Smooth muscle cell (in vitro differentiated cells): ENCODE data around the gene GPM6B. TPM values are rescaled to one million over a fixed set of nuclear protein-coding genes. Genes with fewer than 3 reads are reported as not detected.

ENCODE experiments used
- DNase-seq: peaks from one replicate; lab custom pipeline; 2025; ENCODE audit not compliant: unreplicated experiment; lab: John Stamatoyannopoulos, UW
- H2AFZ ChIP-seq: fragments of 200-600 bp; sonication (generic); 2 replicates; pipeline ENCODE4 v1.6.0; 2016; ENCODE audit warnings: antibody characterized with exemption, low read depth, mild to moderate bottlenecking
- H3F3A ChIP-seq: fragments of 200-600 bp; sonication (generic); 2 replicates; pipeline ENCODE4 v1.6.0; 2017; ENCODE audit warnings: antibody characterized with exemption, low read depth
- H3K27ac ChIP-seq: fragments of 200-600 bp; sonication (generic); 2 replicates; pipeline ENCODE4 v1.5.1; 2016; ENCODE audit warnings: low read depth, mild to moderate bottlenecking
- H3K27me3 ChIP-seq: fragments of 200-600 bp; sonication (generic); 2 replicates; pipeline ENCODE4 v1.6.1; 2016; ENCODE audit warnings: low read depth, mild to moderate bottlenecking
- H3K36me3 ChIP-seq: fragments of 200-600 bp; sonication (generic); 2 replicates; pipeline ENCODE4 v1.5.1; 2016; ENCODE audit warnings: low read depth
- H3K4me1 ChIP-seq: fragments of 200-600 bp; sonication (generic); 2 replicates; pipeline ENCODE4 v1.5.1; 2016; ENCODE audit warnings: low read depth
- H3K4me2 ChIP-seq: fragments of 200-600 bp; sonication (generic); 2 replicates; pipeline ENCODE4 v1.6.0; 2016; ENCODE audit warnings: mild to moderate bottlenecking
- H3K4me3 ChIP-seq: fragments of 200-600 bp; sonication (generic); 2 replicates; pipeline ENCODE4 v1.5.1; 2016; ENCODE audit warnings: mild to moderate bottlenecking
- H3K79me2 ChIP-seq: fragments of 200-600 bp; sonication (generic); 2 replicates; pipeline ENCODE4 v1.6.0; 2016; ENCODE audit warnings: low read depth, mild to moderate bottlenecking
- H3K9ac ChIP-seq: fragments of 200-600 bp; sonication (generic); 2 replicates; pipeline ENCODE4 v1.6.0; 2016; ENCODE audit warnings: low read depth
- H3K9me3 ChIP-seq: fragments of 200-600 bp; sonication (generic); replicated peaks from 2 replicates; pipeline ENCODE4 v1.5.1; 2016; ENCODE audit warnings: low read depth
- H4K20me1 ChIP-seq: fragments of 200-600 bp; sonication (generic); 2 replicates; pipeline ENCODE4 v1.6.0; 2016; ENCODE audit warnings: low read depth
- WGBS: methylation state at CpG from one replicate; pipeline ENCODE4 v1.1.7; 2016; ENCODE audit warnings: low lambda C conversion rate; 5-methylcytosine and 5-hydroxymethylcytosine counted together
- polyA plus RNA-seq: library from polyadenylated mRNA; unstranded; fragments of >200 nt; fragmentation: Nextera tagmentation; extraction: Ambion mirVana; gene quantifications from 2 replicates; pipeline ENCODE4 v1.2.1, GENCODE V29; 2016
- total RNA-seq: library from RNA; depleted of rRNA; stranded (reverse); fragments of >200 nt; gene quantifications from 2 replicates; pipeline ENCODE4 v1.2.3, GENCODE V29; 2014
- TF ChIP-seq, protein P1 (sequence below): fragments of 200-600 bp; sonication (generic); IDR thresholded peaks from 2 replicates; pipeline ENCODE4 v1.5.1; 2017; ENCODE audit warnings: borderline replicate concordance, mild to moderate bottlenecking, antibody characterized with exemption; ENCODE audit not compliant: insufficient read depth, poor library complexity, severe bottlenecking

GPM6B gene
- total and polyA plus RNA-seq, 2 experiments from 2014 or later, result 17.1 to 33.4 TPM

DNA sequence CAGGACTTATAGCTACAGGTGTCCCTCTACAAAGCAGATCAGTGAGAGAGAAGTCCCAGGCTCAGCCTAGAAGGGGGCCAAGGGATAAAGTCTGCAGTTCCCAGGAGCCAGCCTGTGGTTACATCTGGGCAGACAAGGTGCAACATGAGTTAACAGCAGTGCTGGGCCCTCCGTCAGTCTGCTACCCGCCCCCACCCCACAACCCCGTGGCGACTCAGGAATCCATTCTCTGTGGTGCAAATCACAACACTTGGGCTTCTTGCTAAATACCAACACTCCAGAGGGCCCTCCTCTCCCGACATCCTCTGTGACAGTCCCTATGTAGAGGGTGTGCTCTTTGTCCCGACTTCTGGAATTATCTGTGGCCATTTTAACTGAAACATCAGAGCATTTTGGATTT lies 13.8 kb downstream of the GPM6B start:
- Histone ChIP-seq H3K4me3 (no peak overlapping the region), H3K27ac (no peak overlapping the region), H3F3A (no peaks in the 10 kb centered on the region), H3K36me3 (no peaks in the 10 kb centered on the region), H4K20me1 (no peaks in the 10 kb centered on the region), H3K4me1 (no peaks in the 10 kb centered on the region), H3K9ac (no peak overlapping the region), H3K79me2 (no peaks in the 10 kb centered on the region), H3K4me2 (no peak overlapping the region), H2AFZ (no peak overlapping the region), H3K9me3 (no peaks in the 10 kb centered on the region), H3K27me3 (no peaks in the 10 kb centered on the region)
- WGBS, result 44% methylated on average over 6 of the region's 6 CpGs
- TF ChIP-seq, protein P1, sequence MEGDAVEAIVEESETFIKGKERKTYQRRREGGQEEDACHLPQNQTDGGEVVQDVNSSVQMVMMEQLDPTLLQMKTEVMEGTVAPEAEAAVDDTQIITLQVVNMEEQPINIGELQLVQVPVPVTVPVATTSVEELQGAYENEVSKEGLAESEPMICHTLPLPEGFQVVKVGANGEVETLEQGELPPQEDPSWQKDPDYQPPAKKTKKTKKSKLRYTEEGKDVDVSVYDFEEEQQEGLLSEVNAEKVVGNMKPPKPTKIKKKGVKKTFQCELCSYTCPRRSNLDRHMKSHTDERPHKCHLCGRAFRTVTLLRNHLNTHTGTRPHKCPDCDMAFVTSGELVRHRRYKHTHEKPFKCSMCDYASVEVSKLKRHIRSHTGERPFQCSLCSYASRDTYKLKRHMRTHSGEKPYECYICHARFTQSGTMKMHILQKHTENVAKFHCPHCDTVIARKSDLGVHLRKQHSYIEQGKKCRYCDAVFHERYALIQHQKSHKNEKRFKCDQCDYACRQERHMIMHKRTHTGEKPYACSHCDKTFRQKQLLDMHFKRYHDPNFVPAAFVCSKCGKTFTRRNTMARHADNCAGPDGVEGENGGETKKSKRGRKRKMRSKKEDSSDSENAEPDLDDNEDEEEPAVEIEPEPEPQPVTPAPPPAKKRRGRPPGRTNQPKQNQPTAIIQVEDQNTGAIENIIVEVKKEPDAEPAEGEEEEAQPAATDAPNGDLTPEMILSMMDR, result no peak
- no peak for DNase-seq

- no peaks in the 10 kb centered on the region for H3K9me3 ChIP-seq
- no peaks in the 10 kb centered on the region for H3K27me3 ChIP-seq
- no peak overlapping the region for H3K4me2 ChIP-seq
- no peaks in the 10 kb centered on the region for H3K36me3 ChIP-seq
- whole genome bisulfite sequencing, result 94% methylated on average over 4 of the region's 4 CpGs
- no peak overlapping the region for H3K27ac ChIP-seq
- H4K20me1 ChIP-seq, result no peaks in the 10 kb centered on the region
- no peaks in the 10 kb centered on the region for H3K79me2 ChIP-seq
- H2AFZ ChIP-seq, result no peak overlapping the region
- no peak overlapping the region for H3K9ac ChIP-seq
- no peaks in the 10 kb centered on the region for H3F3A ChIP-seq
- H3K4me3 ChIP-seq, result no peak overlapping the region
- no peaks in the 10 kb centered on the region for H3K4me1 ChIP-seq
- DNase-seq, result no peak
- TF ChIP-seq, protein P1, result no peak
Observed at GRCh38 chrX:13798184-13798583, 18.7 kb downstream of the GPM6B start.

DNA sequence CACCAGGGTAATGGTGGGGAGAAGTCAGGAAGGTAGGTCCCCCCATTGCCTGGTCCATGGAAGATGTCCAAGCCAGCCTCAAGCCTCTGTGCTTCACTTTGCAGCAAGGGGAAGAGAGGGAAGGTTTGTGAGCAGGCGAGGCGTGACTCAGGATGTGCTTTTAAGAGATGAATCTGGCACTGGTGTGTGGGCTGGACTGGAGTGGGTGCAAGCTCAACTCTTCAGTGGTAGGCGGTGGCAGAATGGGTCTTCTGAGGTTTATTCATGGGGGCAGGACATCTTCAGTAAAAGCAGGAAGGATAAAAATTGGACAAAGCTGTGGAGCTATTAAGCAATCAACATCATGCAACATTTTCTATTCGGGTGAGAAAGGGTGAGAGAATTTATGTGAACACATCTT lies 19.4 kb downstream of the GPM6B start:
- 77% methylated on average over 4 of the region's 4 CpGs for WGBS
- no peaks in the 10 kb centered on the region for H3K36me3 ChIP-seq
- H3K27ac ChIP-seq, result no peak overlapping the region
- no peak overlapping the region for H3K4me3 ChIP-seq
- no peaks in the 10 kb centered on the region for H3F3A ChIP-seq
- no peaks in the 10 kb centered on the region for H4K20me1 ChIP-seq
- H3K9ac ChIP-seq, result no peak overlapping the region
- no peaks in the 10 kb centered on the region for H3K9me3 ChIP-seq
- DNase-seq, result no peak
- no peak overlapping the region for H3K4me2 ChIP-seq
- H3K27me3 ChIP-seq, result no peaks in the 10 kb centered on the region
- no peak overlapping the region for H2AFZ ChIP-seq
- no peaks in the 10 kb centered on the region for H3K79me2 ChIP-seq
- no peaks in the 10 kb centered on the region for H3K4me1 ChIP-seq
- TF ChIP-seq, protein P1, result no peak

DNA sequence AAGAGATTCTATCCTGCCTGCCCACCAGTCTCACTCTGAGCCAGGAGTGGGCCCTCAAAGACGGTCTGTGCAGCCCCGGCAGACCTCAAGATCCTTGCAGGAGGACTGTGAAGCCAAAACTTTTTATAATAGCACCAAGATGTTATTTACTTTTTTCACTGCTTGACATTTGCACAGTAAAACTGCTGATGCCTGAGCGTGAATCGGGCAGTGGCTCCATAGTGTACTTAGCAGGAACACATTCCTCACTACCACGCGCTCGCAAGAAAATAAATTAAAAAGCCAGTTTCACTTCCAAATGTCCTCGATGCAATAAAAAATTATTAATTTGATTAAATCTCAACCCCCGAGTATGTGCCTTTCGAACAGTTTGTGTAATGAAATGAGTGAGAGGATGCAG lies 22.5 kb downstream of the GPM6B start:
- WGBS, result 88% methylated on average over 10 of the region's 10 CpGs
- H2AFZ ChIP-seq, result no peak overlapping the region
- H3K9ac ChIP-seq, result no peak overlapping the region
- DNase-seq, result no peak
- H3K4me3 ChIP-seq, result no peak overlapping the region
- H4K20me1 ChIP-seq, result no peaks in the 10 kb centered on the region
- H3K9me3 ChIP-seq, result no peaks in the 10 kb centered on the region
- H3K36me3 ChIP-seq, result no peaks in the 10 kb centered on the region
- H3K4me2 ChIP-seq, result no peak overlapping the region
- TF ChIP-seq, protein P1, result no peak
- H3K79me2 ChIP-seq, result no peaks in the 10 kb centered on the region
- H3F3A ChIP-seq, result no peaks in the 10 kb centered on the region
- H3K27me3 ChIP-seq, result no peaks in the 10 kb centered on the region
- no peaks in the 10 kb centered on the region for H3K4me1 ChIP-seq
- H3K27ac ChIP-seq, result no peak overlapping the region
